ENCODE data around the gene RHNO1.

DNA sequence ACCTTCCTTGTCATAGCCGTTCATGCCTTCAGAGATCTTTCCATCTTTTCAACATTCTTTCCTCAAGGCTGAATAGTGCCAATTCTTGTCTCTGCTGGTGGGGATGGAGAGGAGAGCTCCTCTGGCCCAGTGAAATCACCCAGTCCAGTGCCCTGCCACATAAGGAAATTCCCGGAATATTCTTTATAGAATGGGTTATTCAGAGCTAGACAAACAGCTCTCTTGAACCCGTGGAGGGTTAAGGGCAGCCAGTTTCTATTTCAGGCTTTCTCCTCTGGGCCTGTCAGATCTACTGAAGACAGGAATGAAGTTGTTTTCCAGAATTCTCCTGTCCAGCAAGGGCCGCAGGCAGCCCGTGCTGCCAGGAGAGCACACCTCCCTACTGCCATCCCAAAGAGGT, 34.1 kb upstream of the RHNO1 start:
- TF ChIP-seq, protein P1, sequence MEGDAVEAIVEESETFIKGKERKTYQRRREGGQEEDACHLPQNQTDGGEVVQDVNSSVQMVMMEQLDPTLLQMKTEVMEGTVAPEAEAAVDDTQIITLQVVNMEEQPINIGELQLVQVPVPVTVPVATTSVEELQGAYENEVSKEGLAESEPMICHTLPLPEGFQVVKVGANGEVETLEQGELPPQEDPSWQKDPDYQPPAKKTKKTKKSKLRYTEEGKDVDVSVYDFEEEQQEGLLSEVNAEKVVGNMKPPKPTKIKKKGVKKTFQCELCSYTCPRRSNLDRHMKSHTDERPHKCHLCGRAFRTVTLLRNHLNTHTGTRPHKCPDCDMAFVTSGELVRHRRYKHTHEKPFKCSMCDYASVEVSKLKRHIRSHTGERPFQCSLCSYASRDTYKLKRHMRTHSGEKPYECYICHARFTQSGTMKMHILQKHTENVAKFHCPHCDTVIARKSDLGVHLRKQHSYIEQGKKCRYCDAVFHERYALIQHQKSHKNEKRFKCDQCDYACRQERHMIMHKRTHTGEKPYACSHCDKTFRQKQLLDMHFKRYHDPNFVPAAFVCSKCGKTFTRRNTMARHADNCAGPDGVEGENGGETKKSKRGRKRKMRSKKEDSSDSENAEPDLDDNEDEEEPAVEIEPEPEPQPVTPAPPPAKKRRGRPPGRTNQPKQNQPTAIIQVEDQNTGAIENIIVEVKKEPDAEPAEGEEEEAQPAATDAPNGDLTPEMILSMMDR (IDR thresholded peaks at IDR 0.05), result no peak
- TF ChIP-seq POLR2AphosphoS5 (IDR thresholded peaks at IDR 0.05) (no peak), POLR2A (IDR thresholded peaks at IDR 0.05) (no peak)

All from prostate gland (tissue), 2 donors.